GM19043 (cell line): Measurements from ENCODE around the gene APRT.

Experiments
- ATAC-seq: cut with Tn5 transposase; IDR thresholded peaks from one replicate; pipeline ENCODE4 v1.9.1; 2021; ENCODE audit warnings: low read depth; ENCODE audit not compliant: unreplicated experiment

The APRT gene

GRCh38 chr16:88760424-88761142 lies 51.1 kb downstream of the APRT start:
- no peak for ATAC-seq

DNA sequence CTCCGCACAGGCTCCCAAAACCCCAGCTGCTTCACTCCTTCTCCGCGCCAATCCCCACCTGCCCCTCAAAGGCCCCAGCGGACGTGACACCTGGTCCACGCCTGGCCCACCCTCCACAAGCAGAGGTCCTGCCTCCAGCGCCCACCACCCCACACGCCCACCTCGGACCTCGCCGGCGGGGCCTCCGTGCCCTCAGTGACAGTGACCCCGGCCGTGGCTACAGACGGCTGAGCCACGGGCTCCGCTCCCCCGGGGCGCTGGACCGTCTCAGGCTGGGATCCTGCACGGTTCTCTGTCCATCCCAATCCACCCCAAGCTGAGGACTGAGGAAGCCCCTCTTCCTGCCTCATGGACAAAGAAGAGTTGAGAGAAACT lies 51.8 kb downstream of the APRT start:
- no peak for ATAC-seq
